ENCODE results near the gene FAM89A.
"Not testable (repeated sequence)": the region's sequence is repeated elsewhere in the genome, so short reads cannot be mapped to it uniquely, and the experiment has no call there.

The FAM89A gene

GRCh38 chr1:231029247-231029646 is 10.8 kb downstream of the FAM89A start:
- not testable (repeated sequence) for DNase-seq

GRCh38 chr1:231028682-231029081 is 11.4 kb downstream of the FAM89A start:
- DNase-seq: no peak

GRCh38 chr1:231027971-231028370 is 12.1 kb downstream of the FAM89A start:
- no peak for DNase-seq

GRCh38 chr1:231027136-231027925 is 12.7 kb downstream of the FAM89A start:
- DNase-seq: no peak

- no peak for DNase-seq
Measured at GRCh38 chr1:231026576-231026975, 13.5 kb downstream of the FAM89A start.

- DNase-seq: no peak
Measured at GRCh38 chr1:231023150-231023549, 16.9 kb downstream of the FAM89A start.

GRCh38 chr1:231022543-231022942 is 17.5 kb downstream of the FAM89A start:
- DNase-seq: not testable (repeated sequence)

- DNase-seq: no peak
Measured at GRCh38 chr1:231021540-231022031, 18.5 kb downstream of the FAM89A start.

GRCh38 chr1:231020816-231021215 is 19.2 kb downstream of the FAM89A start:
- no peak for DNase-seq

- no peak for DNase-seq
Measured at GRCh38 chr1:231020139-231020601, 19.9 kb downstream of the FAM89A start.

- no peak for DNase-seq
Measured at GRCh38 chr1:231019711-231020110, 20.3 kb downstream of the FAM89A start.

- no peak for DNase-seq
Measured at GRCh38 chr1:231016966-231017365, 23.1 kb downstream of the FAM89A start.

- DNase-seq: no peak
Measured at GRCh38 chr1:231016234-231016633, 23.8 kb downstream of the FAM89A start.

GRCh38 chr1:231013391-231014015 is 26.6 kb downstream of the FAM89A start:
- DNase-seq: no peak

GRCh38 chr1:231011963-231012362 is 28.1 kb downstream of the FAM89A start:
- DNase-seq: no peak

- DNase-seq: no peak
Measured at GRCh38 chr1:231011360-231011759, 28.7 kb downstream of the FAM89A start.

GRCh38 chr1:231007535-231007934 is 32.5 kb downstream of the FAM89A start:
- not testable (repeated sequence) for DNase-seq

- no peak for DNase-seq
Measured at GRCh38 chr1:231001892-231002291, 38.2 kb downstream of the FAM89A start.

- no peak for DNase-seq
Measured at GRCh38 chr1:231000639-231001038, 39.4 kb downstream of the FAM89A start.

- DNase-seq: no peak
Measured at GRCh38 chr1:231000201-231000600, 39.9 kb downstream of the FAM89A start.

- DNase-seq: no peak
Measured at GRCh38 chr1:230994860-230995259, 45.2 kb downstream of the FAM89A start.

- DNase-seq: no peak
Measured at GRCh38 chr1:230992100-230992774, 47.8 kb downstream of the FAM89A start.

- no peak for DNase-seq
Measured at GRCh38 chr1:230987448-230987847, 52.6 kb downstream of the FAM89A start.

GRCh38 chr1:230986976-230987375 is 53.1 kb downstream of the FAM89A start:
- DNase-seq: no peak
